ENCODE measurements around the gene COL18A1. TPM values are rescaled to one million over a fixed set of nuclear protein-coding genes. Genes with fewer than 3 reads are reported as not detected.

Gene COL18A1
- total RNA-seq, 1 donor from 2014 or later = 52.6 TPM

DNA sequence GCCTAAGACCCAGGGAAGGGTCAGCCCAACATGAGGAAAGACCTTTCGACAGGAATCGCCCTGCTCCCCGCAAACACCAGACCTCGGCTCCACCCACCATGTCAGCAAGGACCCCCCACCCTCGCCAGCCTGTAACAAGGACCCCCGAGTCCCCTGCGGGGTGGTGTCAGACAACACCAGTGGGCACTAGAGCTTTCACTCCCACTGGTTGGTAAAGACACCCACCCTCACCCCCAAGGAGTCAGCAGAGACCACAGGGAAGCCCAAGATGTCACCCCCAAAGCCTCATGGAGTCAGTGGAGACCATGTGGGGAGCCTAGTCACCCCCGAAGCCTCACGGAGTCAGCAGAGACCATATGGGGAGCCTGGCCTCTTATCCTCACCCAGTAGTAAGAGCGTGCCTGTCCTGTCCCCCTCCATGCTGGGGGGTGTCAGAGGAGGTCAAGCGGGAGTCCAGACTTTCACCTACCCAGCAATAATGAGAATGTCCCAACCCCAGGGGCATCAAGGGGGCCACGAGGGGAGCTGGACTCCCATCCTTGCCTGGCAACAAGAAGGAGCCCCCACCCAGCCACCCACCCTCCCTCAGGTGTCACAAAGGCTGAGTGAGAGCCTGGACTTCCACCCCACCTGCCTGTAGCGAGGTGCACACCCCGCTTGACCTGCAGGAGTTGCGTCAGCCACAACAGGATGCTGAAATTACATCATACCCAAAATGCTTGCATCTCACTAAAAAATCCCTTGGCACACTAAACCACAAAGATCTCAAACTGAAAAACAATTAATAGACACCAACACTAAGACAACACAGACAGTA, 112.5 kb downstream of the COL18A1 start:
- DNase-seq (ENCODE audit: low spot score) = no peak
- no peak overlapping the region for H3K27ac Mint-ChIP-seq

DNA sequence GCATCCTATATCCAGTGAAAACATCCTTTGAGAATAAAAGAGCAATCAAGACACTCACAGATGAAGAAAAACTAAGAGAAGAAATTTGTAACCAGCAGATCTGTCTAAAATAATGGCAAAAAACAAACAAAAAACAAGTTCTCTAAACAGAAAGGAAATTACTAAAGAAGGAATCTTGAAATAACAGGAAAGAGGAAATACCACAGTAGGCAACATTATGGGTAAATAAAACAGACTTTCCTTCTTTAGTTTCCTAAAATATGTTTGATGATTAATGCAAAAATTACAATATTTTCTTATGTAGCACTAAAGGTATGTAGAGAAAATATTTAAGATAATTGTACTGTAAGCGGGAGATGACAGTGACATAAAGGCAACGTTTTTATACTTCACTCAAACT, 113.8 kb downstream of the COL18A1 start:
- no peaks in the 10 kb centered on the region for H3F3A ChIP-seq (ENCODE audit: low read depth)
- no peak overlapping the region for H3K4me2 ChIP-seq
- peaks cover 46% of the 10 kb centered on the region for H3K9me3 Mint-ChIP-seq
- no peak for TF ChIP-seq EZH2phosphoT487 (IDR thresholded peaks at IDR 0.05)
- TF ChIP-seq, protein P1, sequence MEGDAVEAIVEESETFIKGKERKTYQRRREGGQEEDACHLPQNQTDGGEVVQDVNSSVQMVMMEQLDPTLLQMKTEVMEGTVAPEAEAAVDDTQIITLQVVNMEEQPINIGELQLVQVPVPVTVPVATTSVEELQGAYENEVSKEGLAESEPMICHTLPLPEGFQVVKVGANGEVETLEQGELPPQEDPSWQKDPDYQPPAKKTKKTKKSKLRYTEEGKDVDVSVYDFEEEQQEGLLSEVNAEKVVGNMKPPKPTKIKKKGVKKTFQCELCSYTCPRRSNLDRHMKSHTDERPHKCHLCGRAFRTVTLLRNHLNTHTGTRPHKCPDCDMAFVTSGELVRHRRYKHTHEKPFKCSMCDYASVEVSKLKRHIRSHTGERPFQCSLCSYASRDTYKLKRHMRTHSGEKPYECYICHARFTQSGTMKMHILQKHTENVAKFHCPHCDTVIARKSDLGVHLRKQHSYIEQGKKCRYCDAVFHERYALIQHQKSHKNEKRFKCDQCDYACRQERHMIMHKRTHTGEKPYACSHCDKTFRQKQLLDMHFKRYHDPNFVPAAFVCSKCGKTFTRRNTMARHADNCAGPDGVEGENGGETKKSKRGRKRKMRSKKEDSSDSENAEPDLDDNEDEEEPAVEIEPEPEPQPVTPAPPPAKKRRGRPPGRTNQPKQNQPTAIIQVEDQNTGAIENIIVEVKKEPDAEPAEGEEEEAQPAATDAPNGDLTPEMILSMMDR (IDR thresholded peaks at IDR 0.05) = no peak
- no peak for TF ChIP-seq EZH2 (IDR thresholded peaks at IDR 0.05)
- H3K4me1 Mint-ChIP-seq = no peaks in the 10 kb centered on the region
- no peak overlapping the region for H3K4me3 Mint-ChIP-seq
- H3K4me1 ChIP-seq = no peaks in the 10 kb centered on the region
- no peaks in the 10 kb centered on the region for H3K27me3 ChIP-seq
- no peak overlapping the region for H2AFZ ChIP-seq (replicated peaks)
- H3K36me3 ChIP-seq = peaks cover 30% of the 10 kb centered on the region
- no peak overlapping the region for H3K9ac ChIP-seq
- H3K9me3 ChIP-seq (ENCODE audit: low read depth) = peaks cover 12% of the 10 kb centered on the region
- no peaks in the 10 kb centered on the region for H3K27me3 Mint-ChIP-seq (ENCODE audit: insufficient read depth, low read depth)
- H3K27ac Mint-ChIP-seq = no peak overlapping the region
- no peak for DNase-seq (ENCODE audit: low spot score)
- H4K20me1 ChIP-seq (ENCODE audit: low read depth) = peaks cover 2% of the 10 kb centered on the region
- no peaks in the 10 kb centered on the region for H3K79me2 ChIP-seq (ENCODE audit: low read depth)
- H3K36me3 Mint-ChIP-seq = peaks cover 52% of the 10 kb centered on the region
- H3K4me3 ChIP-seq = no peak overlapping the region
- H3K27ac ChIP-seq = no peak overlapping the region

More for the DNA sequence above, 112.5 kb downstream of the COL18A1 start:
- Histone ChIP-seq H3K4me3 (no peak overlapping the region), H3K27me3 (no peaks in the 10 kb centered on the region), H3F3A (ENCODE audit: low read depth) (no peaks in the 10 kb centered on the region), H4K20me1 (ENCODE audit: low read depth) (peaks cover 12% of the 10 kb centered on the region), H2AFZ (replicated peaks) (no peak overlapping the region), H3K9ac (no peak overlapping the region), H3K36me3 (peaks cover 30% of the 10 kb centered on the region), H3K79me2 (ENCODE audit: low read depth) (no peaks in the 10 kb centered on the region), H3K9me3 (ENCODE audit: low read depth) (peaks cover 12% of the 10 kb centered on the region), H3K27ac (no peak overlapping the region), H3K4me2 (no peak overlapping the region), H3K4me1 (no peaks in the 10 kb centered on the region)
- peaks cover 46% of the 10 kb centered on the region for H3K9me3 Mint-ChIP-seq
- peaks cover 45% of the 10 kb centered on the region for H3K36me3 Mint-ChIP-seq
- TF ChIP-seq EZH2 (IDR thresholded peaks at IDR 0.05) (no peak), EZH2phosphoT487 (IDR thresholded peaks at IDR 0.05) (no peak)
- TF ChIP-seq, protein P1 (IDR thresholded peaks at IDR 0.05) = no peak
- no peaks in the 10 kb centered on the region for H3K4me1 Mint-ChIP-seq
- no peak overlapping the region for H3K4me3 Mint-ChIP-seq
- no peaks in the 10 kb centered on the region for H3K27me3 Mint-ChIP-seq (ENCODE audit: insufficient read depth, low read depth)

DNA sequence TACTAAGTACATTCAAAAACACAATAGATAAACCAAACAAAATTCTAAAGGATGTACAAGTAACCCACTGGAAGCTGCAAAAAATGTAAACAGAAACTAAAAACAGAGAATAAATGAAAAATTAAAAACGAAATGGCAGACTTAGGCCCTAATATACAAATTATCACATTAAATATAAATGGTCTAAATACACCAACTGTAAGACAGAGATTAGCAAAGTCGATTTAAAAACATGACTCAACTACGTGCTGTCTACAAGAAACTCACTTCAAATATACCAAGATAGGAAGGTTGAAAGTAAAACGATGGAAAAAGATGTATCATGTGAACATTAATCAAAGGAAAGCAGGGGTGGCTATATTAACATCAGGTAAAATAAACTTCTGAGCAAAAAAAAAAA, 114.2 kb downstream of the COL18A1 start:
- H3K4me2 ChIP-seq = no peak overlapping the region
- H3K4me1 Mint-ChIP-seq = no peaks in the 10 kb centered on the region
- TF ChIP-seq EZH2phosphoT487 (IDR thresholded peaks at IDR 0.05) (no peak), EZH2 (IDR thresholded peaks at IDR 0.05) (no peak)
- TF ChIP-seq, protein P1 (IDR thresholded peaks at IDR 0.05) = no peak
- H3K36me3 ChIP-seq = peaks cover 30% of the 10 kb centered on the region
- no peaks in the 10 kb centered on the region for H3K79me2 ChIP-seq (ENCODE audit: low read depth)
- no peak overlapping the region for H3K4me3 ChIP-seq
- no peak overlapping the region for H3K9ac ChIP-seq
- H3K9me3 ChIP-seq (ENCODE audit: low read depth) = peaks cover 12% of the 10 kb centered on the region
- no peaks in the 10 kb centered on the region for H4K20me1 ChIP-seq (ENCODE audit: low read depth)
- H3K27me3 Mint-ChIP-seq (ENCODE audit: insufficient read depth, low read depth) = no peaks in the 10 kb centered on the region
- H3K4me3 Mint-ChIP-seq = no peak overlapping the region
- H3K36me3 Mint-ChIP-seq = peaks cover 52% of the 10 kb centered on the region
- no peak overlapping the region for H3K27ac ChIP-seq
- no peak for DNase-seq (ENCODE audit: low spot score)
- no peaks in the 10 kb centered on the region for H3K4me1 ChIP-seq
- H3K27me3 ChIP-seq = no peaks in the 10 kb centered on the region
- H3K27ac Mint-ChIP-seq = no peak overlapping the region
- H3K9me3 Mint-ChIP-seq = peaks cover 46% of the 10 kb centered on the region
- no peaks in the 10 kb centered on the region for H3F3A ChIP-seq (ENCODE audit: low read depth)
- H2AFZ ChIP-seq (replicated peaks) = no peak overlapping the region
